Right atrium auricular region (tissue), 2 donors: ENCODE data around the gene SLC24A4. TPM values are rescaled to one million over a fixed set of nuclear protein-coding genes. Genes with fewer than 3 reads are reported as not detected.

Experiments used
- DNase-seq: peaks from one replicate; pipeline ENCODE4 v3.0.0-alpha.2; 2019; ENCODE audit warnings: low spot score
- H3K27ac ChIP-seq, 2 donors: fragments of 200-600 bp; sonication (generic); 1 replicate in 1 of 2; 2 replicates in 1 of 2; pipeline ENCODE4 v1.5.1; 2016 to 2019
- H3K27me3 ChIP-seq, 2 donors: fragments of 200-600 bp; sonication (generic); one replicate each; pipeline versions ENCODE4 v1.5.1 to v1.6.0; 2017 to 2019
- H3K36me3 ChIP-seq: fragments of 200-600 bp; sonication (generic); one replicate; pipeline ENCODE4 v1.5.1; 2016
- H3K4me1 ChIP-seq, 2 donors: fragments of 200-600 bp; sonication (generic); one replicate each; pipeline versions ENCODE4 v1.5.1 to v1.6.0; 2017 to 2019
- H3K4me3 ChIP-seq, 2 donors: fragments of 200-600 bp; sonication (generic); 1 replicate in 1 of 2; 2 replicates in 1 of 2; pipeline ENCODE4 v1.5.1; 2017 to 2019; ENCODE audit warnings: mild to moderate bottlenecking in 1 of 2, moderate library complexity in 1 of 2
- H3K9me3 ChIP-seq, 2 donors: fragments of 200-600 bp; sonication (generic); one replicate each; pipeline ENCODE4 v1.5.1; 2019
- CTCF ChIP-seq, 2 donors: fragments of 200-600 bp; sonication (generic); IDR thresholded peaks; one replicate each; pipeline ENCODE4 v1.5.1; 2019; ENCODE audit warnings: antibody characterized with exemption in 2 of 2
- total RNA-seq, 2 donors: library from RNA; depleted of rRNA; stranded (reverse); fragments of >200 nt; gene quantifications; one replicate each; pipeline ENCODE4 v1.1.0, GENCODE V29; 2016

SLC24A4 gene
- total RNA-seq, 2 donors from 2014 or later = 0.04 to 0.24 TPM

GRCh38 chr14:92356677-92357076, 33.7 kb downstream of the SLC24A4 start:
- Histone ChIP-seq H3K27me3 (no peaks in the 10 kb centered on the region), H3K36me3 (no peaks in the 10 kb centered on the region), H3K9me3 (no peaks in the 10 kb centered on the region), H3K4me3 (no peak overlapping the region), H3K27ac (no peak overlapping the region), H3K4me1 (no peaks in the 10 kb centered on the region)
- no peak for DNase-seq
- no peak for TF ChIP-seq CTCF (IDR thresholded peaks at IDR 0.05)

- Histone ChIP-seq H3K27ac (no peak overlapping the region), H3K4me3 (no peak overlapping the region), H3K4me1 (no peaks in the 10 kb centered on the region), H3K36me3 (no peaks in the 10 kb centered on the region), H3K9me3 (no peaks in the 10 kb centered on the region), H3K27me3 (no peaks in the 10 kb centered on the region)
- no peak for TF ChIP-seq CTCF (IDR thresholded peaks at IDR 0.05)
- no peak for DNase-seq
These were observed 37.8 kb downstream of the SLC24A4 start for GRCh38 chr14:92360651-92361370.

- Histone ChIP-seq H3K27ac (no peak overlapping the region), H3K4me3 (no peak overlapping the region), H3K36me3 (no peaks in the 10 kb centered on the region), H3K27me3 (no peaks in the 10 kb centered on the region), H3K4me1 (no peaks in the 10 kb centered on the region), H3K9me3 (no peaks in the 10 kb centered on the region)
- no peak for TF ChIP-seq CTCF (IDR thresholded peaks at IDR 0.05)
- peak; percentile 60 for DNase-seq
These were observed 39.8 kb downstream of the SLC24A4 start for GRCh38 chr14:92362781-92363235.

GRCh38 chr14:92366237-92366636, 43.3 kb downstream of the SLC24A4 start:
- H3K9me3 ChIP-seq = no peaks in the 10 kb centered on the region
- TF ChIP-seq CTCF (IDR thresholded peaks at IDR 0.05) = no peak
- no peak for DNase-seq
- no peaks in the 10 kb centered on the region for H3K36me3 ChIP-seq
- H3K27ac ChIP-seq = no peak overlapping the region
- H3K4me1 ChIP-seq = no peaks in the 10 kb centered on the region
- no peaks in the 10 kb centered on the region for H3K27me3 ChIP-seq
- H3K4me3 ChIP-seq = no peak overlapping the region

GRCh38 chr14:92368001-92368400, 45.0 kb downstream of the SLC24A4 start:
- no peaks in the 10 kb centered on the region for H3K9me3 ChIP-seq
- DNase-seq = no peak
- no peak overlapping the region for H3K4me3 ChIP-seq
- no peaks in the 10 kb centered on the region for H3K4me1 ChIP-seq
- TF ChIP-seq CTCF (IDR thresholded peaks at IDR 0.05) = no peak
- no peaks in the 10 kb centered on the region for H3K36me3 ChIP-seq
- no peaks in the 10 kb centered on the region for H3K27me3 ChIP-seq
- H3K27ac ChIP-seq = no peak overlapping the region

- H3K9me3 ChIP-seq = no peaks in the 10 kb centered on the region
- H3K36me3 ChIP-seq = no peaks in the 10 kb centered on the region
- no peaks in the 10 kb centered on the region for H3K4me1 ChIP-seq
- no peak overlapping the region for H3K4me3 ChIP-seq
- H3K27me3 ChIP-seq = no peaks in the 10 kb centered on the region
- no peak overlapping the region for H3K27ac ChIP-seq
- no peak for TF ChIP-seq CTCF (IDR thresholded peaks at IDR 0.05)
- DNase-seq = no peak
These were observed 46.1 kb downstream of the SLC24A4 start for GRCh38 chr14:92369097-92369496.
